GM21576 (cell line): Measurements from ENCODE around the gene YPEL5.

ENCODE experiments used
- ATAC-seq: cut with Tn5 transposase; IDR thresholded peaks from one replicate; pipeline ENCODE4 v1.9.1; 2021; ENCODE audit warnings: mild to moderate bottlenecking, moderate library complexity; ENCODE audit not compliant: unreplicated experiment

Gene YPEL5

GRCh38 chr2:30164131-30164925 is 17.5 kb downstream of the YPEL5 start:
- no peak for ATAC-seq

GRCh38 chr2:30165050-30165520 is 18.3 kb downstream of the YPEL5 start:
- peak; percentile 82 for ATAC-seq

- no peak for ATAC-seq
Observed at GRCh38 chr2:30165617-30166016, 18.8 kb downstream of the YPEL5 start.

- ATAC-seq = no peak
Observed at GRCh38 chr2:30172627-30173026, 25.8 kb downstream of the YPEL5 start.

GRCh38 chr2:30177440-30177839 is 30.6 kb downstream of the YPEL5 start:
- ATAC-seq = no peak

- ATAC-seq = no peak
Observed at GRCh38 chr2:30177956-30178355, 31.1 kb downstream of the YPEL5 start.

- no peak for ATAC-seq
Observed at GRCh38 chr2:30178618-30179434, 32.0 kb downstream of the YPEL5 start.

GRCh38 chr2:30179536-30179935 is 32.7 kb downstream of the YPEL5 start:
- no peak for ATAC-seq

- ATAC-seq = no peak
Observed at GRCh38 chr2:30180226-30180625, 33.4 kb downstream of the YPEL5 start.

GRCh38 chr2:30181176-30181575 is 34.4 kb downstream of the YPEL5 start:
- ATAC-seq = no peak

- no peak for ATAC-seq
Observed at GRCh38 chr2:30184035-30184434, 37.2 kb downstream of the YPEL5 start.

GRCh38 chr2:30185178-30185577 is 38.4 kb downstream of the YPEL5 start:
- ATAC-seq = no peak

GRCh38 chr2:30188292-30188691 is 41.5 kb downstream of the YPEL5 start:
- ATAC-seq = no peak

GRCh38 chr2:30190637-30191036 is 43.8 kb downstream of the YPEL5 start:
- no peak for ATAC-seq

GRCh38 chr2:30191107-30191506 is 44.3 kb downstream of the YPEL5 start:
- ATAC-seq = no peak

- ATAC-seq = no peak
Observed at GRCh38 chr2:30191819-30192271, 45.0 kb downstream of the YPEL5 start.

- no peak for ATAC-seq
Observed at GRCh38 chr2:30192314-30192713, 45.5 kb downstream of the YPEL5 start.

GRCh38 chr2:30193104-30193681 is 46.4 kb downstream of the YPEL5 start:
- ATAC-seq = no peak

GRCh38 chr2:30194421-30194820 is 47.6 kb downstream of the YPEL5 start:
- ATAC-seq = no peak

- no peak for ATAC-seq
Observed at GRCh38 chr2:30195016-30195415, 48.2 kb downstream of the YPEL5 start.

GRCh38 chr2:30197570-30198192 is 50.9 kb downstream of the YPEL5 start:
- no peak for ATAC-seq
